Measurements from ENCODE around the gene TGFBR3.

The TGFBR3 gene

GRCh38 chr1:91872000-91872399 lies 14.0 kb downstream of the TGFBR3 start:
- H3K27me3 ChIP-seq (ENCODE audit: low read depth, low read length): peaks cover 8% of the 10 kb centered on the region
- H3K4me2 ChIP-seq (ENCODE audit: low read length): no peak overlapping the region
- no peak overlapping the region for H3K27ac ChIP-seq (ENCODE audit: low read length)
- TF ChIP-seq EZH2phosphoT487 (IDR thresholded peaks at IDR 0.05; ENCODE audit: low read depth): no peak
- no peak for TF ChIP-seq CTCF (IDR thresholded peaks at IDR 0.05; ENCODE audit: low read depth, low read length)
- H4K20me1 ChIP-seq (ENCODE audit: insufficient read depth, low read length): no peaks in the 10 kb centered on the region
- peaks cover 15% of the 10 kb centered on the region for H3K4me1 ChIP-seq (ENCODE audit: low read length)
- no peaks in the 10 kb centered on the region for H3K36me3 ChIP-seq (replicated peaks; ENCODE audit: low read depth, low read length)
- no peak overlapping the region for H3K4me3 ChIP-seq (ENCODE audit: low read length)
- no peaks in the 10 kb centered on the region for H3K79me2 ChIP-seq (ENCODE audit: low read length)
- H2AFZ ChIP-seq (ENCODE audit: low read depth, low read length): no peak overlapping the region
- no peak overlapping the region for H3K9ac ChIP-seq (ENCODE audit: low read length)
- no peaks in the 10 kb centered on the region for H3K9me3 ChIP-seq (ENCODE audit: insufficient read depth, low read length)

DNA sequence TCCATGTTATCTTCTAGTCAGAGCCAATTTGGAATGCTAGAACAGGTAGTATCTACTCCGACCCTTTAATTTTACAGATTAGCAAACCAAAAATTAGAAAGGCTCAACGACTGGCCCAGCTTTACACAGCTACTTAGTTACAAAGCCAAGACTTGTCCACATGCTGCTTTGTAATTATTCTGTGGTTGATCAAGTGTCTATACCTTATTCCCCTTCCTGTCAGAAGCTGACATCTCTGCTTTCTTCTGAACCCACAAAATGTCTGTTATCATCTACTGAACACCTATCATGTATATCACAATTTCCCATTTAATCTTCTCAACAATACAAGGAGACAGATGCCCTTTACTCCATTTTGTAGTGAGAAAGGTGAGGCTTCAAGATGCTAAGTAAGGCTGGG lies 15.6 kb downstream of the TGFBR3 start:
- H3K36me3 ChIP-seq (replicated peaks; ENCODE audit: low read depth, low read length): no peaks in the 10 kb centered on the region
- H3K4me1 ChIP-seq (ENCODE audit: low read length): peaks cover 5% of the 10 kb centered on the region
- TF ChIP-seq CTCF (IDR thresholded peaks at IDR 0.05; ENCODE audit: low read depth, low read length) (no peak), EZH2phosphoT487 (IDR thresholded peaks at IDR 0.05; ENCODE audit: low read depth) (no peak)
- no peak overlapping the region for H3K9ac ChIP-seq (ENCODE audit: low read length)
- H3K27ac ChIP-seq (ENCODE audit: low read length): no peak overlapping the region
- H3K4me2 ChIP-seq (ENCODE audit: low read length): no peak overlapping the region
- no peaks in the 10 kb centered on the region for H3K27me3 ChIP-seq (ENCODE audit: low read depth, low read length)
- H2AFZ ChIP-seq (ENCODE audit: low read depth, low read length): no peak overlapping the region
- H3K9me3 ChIP-seq (ENCODE audit: insufficient read depth, low read length): no peaks in the 10 kb centered on the region
- H3K79me2 ChIP-seq (ENCODE audit: low read length): no peaks in the 10 kb centered on the region
- H3K4me3 ChIP-seq (ENCODE audit: low read length): no peak overlapping the region
- H4K20me1 ChIP-seq (ENCODE audit: insufficient read depth, low read length): no peaks in the 10 kb centered on the region

- Histone ChIP-seq H3K4me2 (ENCODE audit: low read length) (no peak overlapping the region), H2AFZ (ENCODE audit: low read depth, low read length) (no peak overlapping the region), H3K9me3 (ENCODE audit: insufficient read depth, low read length) (no peaks in the 10 kb centered on the region), H3K4me3 (ENCODE audit: low read length) (no peak overlapping the region), H4K20me1 (ENCODE audit: insufficient read depth, low read length) (no peaks in the 10 kb centered on the region), H3K4me1 (ENCODE audit: low read length) (no peaks in the 10 kb centered on the region), H3K27me3 (ENCODE audit: low read depth, low read length) (no peaks in the 10 kb centered on the region), H3K36me3 (replicated peaks; ENCODE audit: low read depth, low read length) (no peaks in the 10 kb centered on the region), H3K9ac (ENCODE audit: low read length) (no peak overlapping the region), H3K79me2 (ENCODE audit: low read length) (no peaks in the 10 kb centered on the region), H3K27ac (ENCODE audit: low read length) (no peak overlapping the region)
- TF ChIP-seq CTCF (IDR thresholded peaks at IDR 0.05; ENCODE audit: low read depth, low read length): no peak
- no peak for TF ChIP-seq EZH2phosphoT487 (IDR thresholded peaks at IDR 0.05; ENCODE audit: low read depth)
Measured at GRCh38 chr1:91866425-91866824, 19.5 kb downstream of the TGFBR3 start.

DNA sequence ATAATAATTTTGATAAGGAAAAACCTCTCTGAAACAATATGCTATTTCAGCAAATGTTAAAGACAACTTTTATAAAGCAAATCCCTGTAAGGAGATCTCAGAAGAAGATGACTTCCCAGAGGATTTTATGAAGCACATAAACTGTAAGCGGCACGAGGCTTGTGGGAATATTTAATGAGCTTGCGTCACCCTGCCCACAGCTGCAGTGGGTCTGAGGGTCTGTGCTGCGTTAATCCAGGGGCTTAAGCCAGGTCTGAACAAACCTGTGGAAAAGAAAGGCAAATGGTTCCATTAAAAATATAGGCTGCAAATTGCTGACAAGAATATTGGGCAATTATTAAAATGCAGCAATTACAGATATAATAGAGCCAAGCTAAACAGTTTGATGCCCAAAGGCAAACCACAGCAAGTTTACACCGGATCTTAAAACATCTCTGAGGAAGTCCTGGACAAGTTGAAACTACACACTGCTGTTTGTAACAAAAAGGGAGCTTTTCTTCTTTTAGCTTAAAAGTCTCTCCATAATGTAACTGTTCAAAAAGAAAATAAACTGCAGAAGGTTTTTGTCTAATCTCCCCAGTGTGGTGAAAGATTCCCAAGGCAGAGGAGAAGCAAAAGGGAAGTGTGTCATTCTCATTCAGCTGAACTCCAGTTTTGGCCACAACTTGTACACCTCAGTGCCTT lies 21.8 kb downstream of the TGFBR3 start:
- TF ChIP-seq EZH2phosphoT487 (IDR thresholded peaks at IDR 0.05; ENCODE audit: low read depth) (no peak), CTCF (IDR thresholded peaks at IDR 0.05; ENCODE audit: low read depth, low read length) (no peak)
- Histone ChIP-seq H3K79me2 (ENCODE audit: low read length) (no peaks in the 10 kb centered on the region), H3K4me3 (ENCODE audit: low read length) (no peak overlapping the region), H2AFZ (ENCODE audit: low read depth, low read length) (no peak overlapping the region), H3K9ac (ENCODE audit: low read length) (no peak overlapping the region), H4K20me1 (ENCODE audit: insufficient read depth, low read length) (no peaks in the 10 kb centered on the region), H3K4me2 (ENCODE audit: low read length) (no peak overlapping the region), H3K4me1 (ENCODE audit: low read length) (no peaks in the 10 kb centered on the region), H3K27ac (ENCODE audit: low read length) (no peak overlapping the region), H3K36me3 (replicated peaks; ENCODE audit: low read depth, low read length) (no peaks in the 10 kb centered on the region), H3K27me3 (ENCODE audit: low read depth, low read length) (no peaks in the 10 kb centered on the region), H3K9me3 (ENCODE audit: insufficient read depth, low read length) (no peaks in the 10 kb centered on the region)

Data from OCI-LY3 (cell line).